ENCODE data around the gene IGSF6. TPM values are rescaled to one million over a fixed set of nuclear protein-coding genes. Genes with fewer than 3 reads are reported as not detected.

Gene IGSF6
- total and polyA plus RNA-seq, 2 donors (not counting 1 experiment from before 2014, with no cell fraction given) = 0.33 to 1.3 TPM

DNA sequence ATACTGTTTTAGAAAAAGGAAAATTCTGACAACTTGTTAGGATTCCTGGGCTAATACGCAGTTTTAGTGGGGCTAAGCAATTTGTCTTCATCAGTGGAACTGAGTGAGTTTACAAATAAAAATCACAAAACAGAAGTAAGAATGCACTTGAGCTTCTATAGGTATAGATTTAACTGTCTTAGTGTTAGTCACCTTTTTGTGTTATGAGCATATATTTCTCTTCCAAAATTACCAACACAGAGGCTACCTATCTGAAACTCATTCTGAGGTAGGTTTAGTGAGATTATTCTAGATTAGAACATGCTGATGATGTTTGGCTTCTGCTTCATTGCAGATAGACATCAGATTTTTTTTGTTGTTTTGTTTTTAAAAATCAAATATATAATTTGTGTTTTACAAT, 29.9 kb downstream of the IGSF6 start:
- H3K9me3 Mint-ChIP-seq (ENCODE audit: insufficient read depth) = no peaks in the 10 kb centered on the region
- H3K27ac Mint-ChIP-seq = no peak overlapping the region
- Histone ChIP-seq H3K4me3 (ENCODE audit: control extremely low read depth in 1 of 5, extremely low read depth in 1 of 5, insufficient read depth in 1 of 5, low read depth in 2 of 5, low read length in 4 of 5) (no peak overlapping the region), H2AFZ (ENCODE audit: insufficient read depth, low read depth, low read length, poor library complexity, severe bottlenecking) (no peak overlapping the region), H3K27me3 (replicated peaks in 1 of 4; ENCODE audit: control extremely low read depth in 1 of 4, control insufficient read depth in 3 of 4, insufficient read depth in 4 of 4, low read length in 3 of 4) (no peaks in the 10 kb centered on the region), H3K9me3 (ENCODE audit: control extremely low read depth in 1 of 3, control insufficient read depth in 2 of 3, insufficient read depth in 1 of 3, low read length in 2 of 3) (no peaks in the 10 kb centered on the region), H3K4me1 (ENCODE audit: control insufficient read depth in 2 of 2, insufficient read depth in 2 of 2, low read length in 2 of 2) (peaks cover 0 to 3% of the 10 kb centered on the region in 2 donors), H3K9ac (ENCODE audit: low read length) (no peak overlapping the region), H3K36me3 (replicated peaks in 1 of 2; ENCODE audit: control extremely low read depth in 1 of 2, control insufficient read depth in 1 of 2, extremely low read depth in 1 of 2, insufficient read depth in 2 of 2, low read length in 1 of 2) (peaks cover 5 to 23% of the 10 kb centered on the region in 2 experiments), H4K20me1 (ENCODE audit: control insufficient read depth, insufficient read depth, low read length, poor library complexity, severe bottlenecking) (no peaks in the 10 kb centered on the region), H3K79me2 (ENCODE audit: control insufficient read depth, insufficient read depth, low read length) (peaks cover 11% of the 10 kb centered on the region), H3K27ac (ENCODE audit: low read length in 2 of 2) (no peak overlapping the region), H3K4me2 (replicated peaks; ENCODE audit: low read depth, low read length, poor library complexity, severe bottlenecking) (no peak overlapping the region)
- no peak for DNase-seq
- ChIA-PET CTCF (interaction anchor here (1.2 to 1.7 kb wide), 2 partner anchors 12 to 86 kb away, joined by 4 to 6 read pairs; no protein-coding TSS in a partner anchor), POLR2A (no interaction called here)
- intact Hi-C loops (cut with micrococcal nuclease) = no loop called here
- peaks cover 7% of the 10 kb centered on the region for H3K4me1 Mint-ChIP-seq
- TF ChIP-seq EZH2 (IDR thresholded peaks at IDR 0.05; ENCODE audit: borderline replicate concordance, insufficient read depth, low read depth, low read length, poor library complexity, severe bottlenecking) = no peak
- TF ChIP-seq, protein P1, sequence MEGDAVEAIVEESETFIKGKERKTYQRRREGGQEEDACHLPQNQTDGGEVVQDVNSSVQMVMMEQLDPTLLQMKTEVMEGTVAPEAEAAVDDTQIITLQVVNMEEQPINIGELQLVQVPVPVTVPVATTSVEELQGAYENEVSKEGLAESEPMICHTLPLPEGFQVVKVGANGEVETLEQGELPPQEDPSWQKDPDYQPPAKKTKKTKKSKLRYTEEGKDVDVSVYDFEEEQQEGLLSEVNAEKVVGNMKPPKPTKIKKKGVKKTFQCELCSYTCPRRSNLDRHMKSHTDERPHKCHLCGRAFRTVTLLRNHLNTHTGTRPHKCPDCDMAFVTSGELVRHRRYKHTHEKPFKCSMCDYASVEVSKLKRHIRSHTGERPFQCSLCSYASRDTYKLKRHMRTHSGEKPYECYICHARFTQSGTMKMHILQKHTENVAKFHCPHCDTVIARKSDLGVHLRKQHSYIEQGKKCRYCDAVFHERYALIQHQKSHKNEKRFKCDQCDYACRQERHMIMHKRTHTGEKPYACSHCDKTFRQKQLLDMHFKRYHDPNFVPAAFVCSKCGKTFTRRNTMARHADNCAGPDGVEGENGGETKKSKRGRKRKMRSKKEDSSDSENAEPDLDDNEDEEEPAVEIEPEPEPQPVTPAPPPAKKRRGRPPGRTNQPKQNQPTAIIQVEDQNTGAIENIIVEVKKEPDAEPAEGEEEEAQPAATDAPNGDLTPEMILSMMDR (IDR thresholded peaks at IDR 0.05) = no peak
- H3K27me3 Mint-ChIP-seq = no peaks in the 10 kb centered on the region
- no CpG with 5 or more reads among the region's 1 CpG for WGBS (ENCODE audit: insufficient coverage)
- no peak for ATAC-seq (ENCODE audit: low read depth)
- no peak overlapping the region for H3K4me3 Mint-ChIP-seq

- POLR2A ChIA-PET = no interaction called here
- intact Hi-C loops (cut with micrococcal nuclease) = no loop called here
- no peak overlapping the region for H3K9ac ChIP-seq (ENCODE audit: low read length)
- DNase-seq (no peak), ATAC-seq (ENCODE audit: low read depth) (no peak)
- H3K4me3 ChIP-seq (ENCODE audit: control extremely low read depth in 1 of 5, extremely low read depth in 1 of 5, insufficient read depth in 1 of 5, low read depth in 2 of 5, low read length in 4 of 5) = no peak overlapping the region
- H3K4me1 ChIP-seq (ENCODE audit: control insufficient read depth in 2 of 2, insufficient read depth in 2 of 2, low read length in 2 of 2) = peaks cover 7 to 10% of the 10 kb centered on the region in 2 donors
- Mint-ChIP-seq H3K27ac (no peak overlapping the region), H3K9me3 (ENCODE audit: insufficient read depth) (no peaks in the 10 kb centered on the region), H3K4me1 (peaks cover 13% of the 10 kb centered on the region), H3K4me3 (no peak overlapping the region), H3K27me3 (no peaks in the 10 kb centered on the region)
- H2AFZ ChIP-seq (ENCODE audit: insufficient read depth, low read depth, low read length, poor library complexity, severe bottlenecking) = no peak overlapping the region
- H3K36me3 ChIP-seq (replicated peaks in 1 of 2; ENCODE audit: control extremely low read depth in 1 of 2, control insufficient read depth in 1 of 2, extremely low read depth in 1 of 2, insufficient read depth in 2 of 2, low read length in 1 of 2) = peaks cover 0 to 16% of the 10 kb centered on the region in 2 experiments
- H3K79me2 ChIP-seq (ENCODE audit: control insufficient read depth, insufficient read depth, low read length) = peaks cover 25% of the 10 kb centered on the region
- CTCF ChIA-PET = interaction anchor here (1.1 to 1.4 kb wide), 2 partner anchors 15 to 31 kb away, joined by 3 read pairs; no protein-coding TSS in a partner anchor
- H3K9me3 ChIP-seq (ENCODE audit: control extremely low read depth in 1 of 3, control insufficient read depth in 2 of 3, insufficient read depth in 1 of 3, low read length in 2 of 3) = no peaks in the 10 kb centered on the region
- H3K27me3 ChIP-seq (replicated peaks in 1 of 4; ENCODE audit: control extremely low read depth in 1 of 4, control insufficient read depth in 3 of 4, insufficient read depth in 4 of 4, low read length in 3 of 4) = no peaks in the 10 kb centered on the region
- H4K20me1 ChIP-seq (ENCODE audit: control insufficient read depth, insufficient read depth, low read length, poor library complexity, severe bottlenecking) = peaks cover 13% of the 10 kb centered on the region
- H3K4me2 ChIP-seq (replicated peaks; ENCODE audit: low read depth, low read length, poor library complexity, severe bottlenecking) = no peak overlapping the region
- TF ChIP-seq EZH2 (IDR thresholded peaks at IDR 0.05; ENCODE audit: borderline replicate concordance, insufficient read depth, low read depth, low read length, poor library complexity, severe bottlenecking) = no peak
- TF ChIP-seq, protein P1 (IDR thresholded peaks at IDR 0.05) = no peak
- H3K27ac ChIP-seq (ENCODE audit: low read length in 2 of 2) = no peak overlapping the region
Measured at GRCh38 chr16:21620592-21620991, 31.8 kb downstream of the IGSF6 start.

Data from B cell (primary cell).